GM10248 (cell line): ENCODE results near the gene SEPTIN7.

ENCODE experiments used
- CTCF ChIA-PET: fragments of 300-600 bp; sonication (Branson Sonifier 250); formaldehyde crosslinking; extraction: SDS; loops from one replicate; lab custom pipeline; 2021; ENCODE audit warnings: antibody characterized with exemption; lab: Yijun Ruan, JAX
- POLR2A ChIA-PET: fragments of 350-650 bp; sonication (Branson Sonifier 250); formaldehyde crosslinking; extraction: SDS; loops from one replicate; lab custom pipeline; 2020; ENCODE audit warnings: antibody characterized with exemption; lab: Yijun Ruan, JAX
- DNase-seq: peaks from one replicate; pipeline ENCODE4 v3.0.0; 2012; ENCODE audit errors: extremely low spot score
- TF ChIP-seq, protein P1 (sequence below): IDR thresholded peaks from 2 replicates; pipeline ENCODE4 v1.5.1; 2012; ENCODE audit warnings: mild to moderate bottlenecking, low read depth; ENCODE audit errors: extremely low read depth, missing control alignments, control extremely low read depth

The SEPTIN7 gene

DNA sequence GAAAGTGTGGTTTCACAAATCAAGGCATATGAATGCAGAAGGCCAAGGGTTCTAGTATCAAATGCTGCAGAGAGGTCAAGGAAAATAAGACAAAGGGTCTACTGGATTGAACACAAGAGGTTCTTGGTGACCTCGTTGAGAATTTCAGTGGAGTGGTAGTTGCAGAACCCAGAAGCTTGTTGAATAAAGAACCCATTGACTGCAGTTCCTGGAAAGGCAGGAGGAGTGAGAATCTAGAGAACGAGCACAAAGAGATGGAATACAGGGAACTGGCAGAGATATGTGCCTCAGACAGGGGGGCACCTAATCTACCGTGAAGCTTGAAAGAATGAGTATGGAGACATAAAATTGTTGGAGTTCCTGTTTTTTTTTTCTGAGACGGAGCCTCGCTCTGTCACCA is 3.5 kb upstream of the SEPTIN7 start:
- POLR2A ChIA-PET, result no interaction called here
- no peak for DNase-seq
- TF ChIP-seq, protein P1, sequence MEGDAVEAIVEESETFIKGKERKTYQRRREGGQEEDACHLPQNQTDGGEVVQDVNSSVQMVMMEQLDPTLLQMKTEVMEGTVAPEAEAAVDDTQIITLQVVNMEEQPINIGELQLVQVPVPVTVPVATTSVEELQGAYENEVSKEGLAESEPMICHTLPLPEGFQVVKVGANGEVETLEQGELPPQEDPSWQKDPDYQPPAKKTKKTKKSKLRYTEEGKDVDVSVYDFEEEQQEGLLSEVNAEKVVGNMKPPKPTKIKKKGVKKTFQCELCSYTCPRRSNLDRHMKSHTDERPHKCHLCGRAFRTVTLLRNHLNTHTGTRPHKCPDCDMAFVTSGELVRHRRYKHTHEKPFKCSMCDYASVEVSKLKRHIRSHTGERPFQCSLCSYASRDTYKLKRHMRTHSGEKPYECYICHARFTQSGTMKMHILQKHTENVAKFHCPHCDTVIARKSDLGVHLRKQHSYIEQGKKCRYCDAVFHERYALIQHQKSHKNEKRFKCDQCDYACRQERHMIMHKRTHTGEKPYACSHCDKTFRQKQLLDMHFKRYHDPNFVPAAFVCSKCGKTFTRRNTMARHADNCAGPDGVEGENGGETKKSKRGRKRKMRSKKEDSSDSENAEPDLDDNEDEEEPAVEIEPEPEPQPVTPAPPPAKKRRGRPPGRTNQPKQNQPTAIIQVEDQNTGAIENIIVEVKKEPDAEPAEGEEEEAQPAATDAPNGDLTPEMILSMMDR, result no peak
- CTCF ChIA-PET, result interaction anchor here (1.1 kb wide), 1 partner anchor 87 kb away, joined by 3 read pairs; no protein-coding TSS in a partner anchor

DNA sequence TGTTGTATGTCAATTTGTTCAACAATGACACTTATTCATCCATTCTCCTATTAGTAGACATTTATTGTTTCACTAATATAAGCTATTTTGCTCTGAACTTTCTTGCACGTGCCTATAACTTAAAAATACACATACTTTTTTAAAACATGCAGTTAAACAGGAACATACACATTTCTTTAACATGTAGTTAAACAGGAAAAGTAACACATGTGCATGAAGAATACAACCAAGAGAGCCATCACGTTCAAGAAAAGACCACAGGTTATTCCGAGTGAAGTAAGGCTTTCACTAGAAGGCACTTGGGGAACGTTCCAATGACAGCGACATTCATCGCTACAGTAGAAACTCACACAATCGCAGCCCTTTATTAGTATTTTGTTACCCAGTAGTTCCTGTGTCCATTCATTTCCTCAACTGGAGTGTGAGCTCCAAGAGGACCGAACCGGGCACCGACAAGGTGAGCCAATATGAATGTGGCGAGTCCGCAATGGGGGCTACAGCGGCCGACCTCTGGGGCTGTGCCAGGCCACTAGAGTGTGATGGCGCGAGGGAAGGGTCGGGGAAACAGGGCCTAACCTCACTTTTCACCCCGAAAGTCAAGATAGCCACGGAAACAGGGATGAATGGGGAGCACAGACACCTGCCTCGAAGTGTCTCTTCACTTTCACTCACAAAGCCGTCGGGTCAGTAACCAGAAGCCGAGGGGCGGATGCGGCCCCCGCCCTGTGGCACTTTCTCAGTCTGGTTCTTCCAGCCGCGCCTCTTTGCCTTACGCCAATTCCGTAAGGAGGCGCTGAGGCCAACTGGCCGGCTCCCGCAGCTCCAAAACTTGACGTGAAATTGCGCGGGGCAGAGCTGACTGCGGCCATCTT is 775 bp upstream of the SEPTIN7 start:
- peak; percentile 75 for DNase-seq
- ChIA-PET CTCF (interaction anchor here (1.0 to 2.2 kb wide), 9 partner anchors 9 to 106 kb away, joined by 3 to 14 read pairs (median 3); partner anchors contain the start of gene HERPUD2), POLR2A (interaction anchor here (0.5 to 2.4 kb wide), 11 partner anchors 12 to 106 kb away, joined by 3 to 58 read pairs (median 3); no protein-coding TSS in a partner anchor)
- TF ChIP-seq, protein P1, result no peak

DNA sequence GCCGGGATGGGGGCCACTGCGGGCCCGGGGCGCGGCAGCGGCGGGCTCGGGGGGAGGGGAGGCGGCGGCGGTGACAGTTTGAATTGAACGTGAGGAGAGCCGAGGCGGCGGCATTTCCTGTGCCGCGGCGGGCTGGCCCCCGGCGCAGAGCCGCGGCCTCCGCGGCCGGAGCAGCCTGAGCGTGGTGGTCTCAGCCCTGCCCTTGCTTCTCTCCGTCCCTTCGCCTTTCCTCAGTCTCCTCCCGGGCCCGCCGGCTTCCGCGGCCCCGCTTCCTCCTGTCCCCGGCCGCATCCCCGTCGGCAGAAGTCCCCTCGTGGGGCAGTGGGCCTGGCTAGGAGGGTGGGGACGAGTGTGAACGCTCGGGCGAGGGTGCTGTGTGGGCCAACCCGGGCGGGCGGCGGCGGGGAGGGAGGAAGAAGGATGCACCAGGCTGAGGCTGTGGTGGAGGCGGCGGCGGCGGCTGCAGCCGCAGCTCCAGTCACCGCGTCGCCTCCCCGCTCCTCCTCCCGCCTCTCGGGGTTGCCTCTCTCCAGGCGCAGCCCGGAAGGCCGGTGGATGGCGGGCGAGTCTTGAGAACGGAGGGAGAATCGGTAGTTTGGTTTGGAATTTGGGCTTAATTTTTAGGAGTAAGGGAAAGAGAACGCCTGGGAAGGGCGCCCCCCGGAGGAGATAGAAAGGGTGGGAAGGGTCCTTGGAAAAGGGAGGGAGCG is 690 bp downstream of the SEPTIN7 start:
- ChIA-PET POLR2A (interaction anchor here (0.8 to 2.4 kb wide), 9 partner anchors 10 to 106 kb away, joined by 3 to 58 read pairs (median 5); no protein-coding TSS in a partner anchor), CTCF (interaction anchor here (0.8 to 2.2 kb wide), 10 partner anchors 10 to 107 kb away, joined by 3 to 14 read pairs (median 3); partner anchors contain the start of gene HERPUD2)
- DNase-seq, result peak; percentile 57
- TF ChIP-seq, protein P1, result peak; percentile 31

DNA sequence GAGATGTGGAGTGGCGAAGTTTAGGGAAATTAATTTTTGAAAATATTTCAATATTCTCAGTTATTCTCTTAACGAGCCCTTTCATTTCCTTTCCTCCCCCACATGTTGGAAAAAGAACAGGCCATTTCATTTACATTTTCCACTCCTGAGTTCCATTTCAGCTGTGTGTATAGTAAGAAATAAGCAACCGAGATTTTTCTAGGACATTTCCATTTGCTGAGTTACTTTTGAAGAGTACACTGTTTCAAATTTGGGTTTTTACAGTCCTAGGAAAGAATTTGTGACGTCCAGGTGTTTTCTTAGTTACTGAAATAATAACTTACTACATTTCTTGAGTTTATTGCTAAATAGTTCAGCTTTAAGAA is 1.2 kb downstream of the SEPTIN7 start:
- POLR2A ChIA-PET, result no interaction called here
- CTCF ChIA-PET, result interaction anchor here (0.8 to 2.2 kb wide), 12 partner anchors 10 to 105 kb away, joined by 3 to 7 read pairs (median 3); no protein-coding TSS in a partner anchor
- TF ChIP-seq, protein P1, result no peak
- DNase-seq, result no peak

DNA sequence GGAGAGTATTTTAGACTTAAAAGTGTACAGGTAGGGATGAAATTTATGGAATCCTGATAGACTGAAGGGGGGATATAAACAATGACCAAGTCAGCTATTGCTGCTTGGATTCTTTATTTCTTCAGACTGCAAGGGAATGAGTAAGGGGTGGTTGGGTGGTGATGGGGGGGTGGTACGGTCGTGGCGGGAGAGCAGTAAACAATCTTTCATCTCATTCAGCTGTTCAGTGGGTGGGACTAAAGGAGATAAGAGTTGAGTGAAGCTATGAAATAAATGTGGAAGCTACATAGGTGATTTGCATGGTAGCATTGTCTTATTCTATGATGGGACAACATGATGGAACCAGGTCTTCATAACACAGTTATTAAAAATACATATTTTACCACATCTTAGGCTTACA is 1.8 kb downstream of the SEPTIN7 start:
- POLR2A ChIA-PET, result no interaction called here
- CTCF ChIA-PET, result interaction anchor here (0.9 to 2.9 kb wide), 13 partner anchors 9 to 105 kb away, joined by 3 to 9 read pairs (median 3); no protein-coding TSS in a partner anchor
- TF ChIP-seq, protein P1, result no peak
- peak; percentile 18 for DNase-seq
